ENCODE measurements around the gene EPB41L1. TPM values are rescaled to one million over a fixed set of nuclear protein-coding genes. Genes with fewer than 3 reads are reported as not detected.

The EPB41L1 gene
- total and polyA plus RNA-seq, 2 experiments from 2014 or later: 24.1 to 48.7 TPM

DNA sequence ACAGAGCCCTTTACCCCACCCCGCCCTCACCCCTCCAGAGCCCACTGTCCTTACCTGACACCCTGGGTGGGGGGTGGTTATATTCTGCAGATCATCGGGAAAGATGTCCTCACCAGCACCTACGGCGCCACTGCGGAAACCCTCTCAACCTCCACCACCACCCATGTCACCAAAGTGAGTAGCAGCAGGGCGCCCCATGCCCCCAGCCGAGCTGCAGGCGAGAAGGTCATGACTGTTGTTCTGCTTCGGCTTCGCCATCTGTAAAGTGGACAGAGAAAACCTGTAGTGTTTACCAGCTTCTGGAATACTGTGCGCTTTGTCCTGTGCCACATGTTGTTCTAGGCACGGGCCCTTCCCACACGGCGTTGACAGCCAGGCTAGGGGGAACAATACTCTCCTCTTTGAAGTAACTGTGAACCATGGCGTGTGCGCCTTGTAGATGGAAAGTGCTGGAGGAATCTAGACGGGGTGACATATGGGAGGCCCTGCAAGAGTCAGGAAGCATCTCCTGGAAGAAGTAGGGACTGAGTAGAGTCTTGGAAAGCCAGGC is 65.2 kb downstream of the EPB41L1 start:
- H3K27ac ChIP-seq (ENCODE audit: low read depth): no peak overlapping the region
- Mint-ChIP-seq H3K9me3 (no peaks in the 10 kb centered on the region), H3K4me3 (no peak overlapping the region), H3K27ac (no peak overlapping the region), H3K36me3 (ENCODE audit: low read depth) (0 out of 3 replicates have a peak, but pooled peaks cover 2% of the 10 kb centered on the region), H3K4me1 (peaks cover 9% of the 10 kb centered on the region), H3K27me3 (ENCODE audit: insufficient read depth, low read depth, poor library complexity) (no peaks in the 10 kb centered on the region)
- H4K20me1 ChIP-seq (replicated peaks; ENCODE audit: insufficient read depth): peaks cover 5% of the 10 kb centered on the region; the same call in 1 of the 2 replicates
- DNase-seq (ENCODE audit: low spot score) (no peak), ATAC-seq (no peak)
- H3K4me1 ChIP-seq (ENCODE audit: insufficient read depth): no peaks in the 10 kb centered on the region
- TF ChIP-seq EZH2 (IDR thresholded peaks at IDR 0.05; ENCODE audit: low read depth, unreplicated experiment): no peak
- TF ChIP-seq NANOG (IDR thresholded peaks at IDR 0.05; ENCODE audit: borderline replicate concordance): no peak
- no peak for TF ChIP-seq EZH2phosphoT487 (IDR thresholded peaks at IDR 0.05; ENCODE audit: unreplicated experiment)
- H3F3A ChIP-seq (replicated peaks; ENCODE audit: low read depth): no peaks in the 10 kb centered on the region
- no peak overlapping the region for H2AFZ ChIP-seq
- H3K79me2 ChIP-seq (replicated peaks; ENCODE audit: insufficient read depth): no peaks in the 10 kb centered on the region
- no peaks in the 10 kb centered on the region for H3K36me3 ChIP-seq (ENCODE audit: insufficient read depth)
- H3K4me3 ChIP-seq: no peak overlapping the region
- H3K27me3 ChIP-seq (ENCODE audit: insufficient read depth): no peaks in the 10 kb centered on the region
- H3K9me2 ChIP-seq (ENCODE audit: insufficient read depth): no peaks in the 10 kb centered on the region
- H3K4me2 ChIP-seq: no peak overlapping the region

DNA sequence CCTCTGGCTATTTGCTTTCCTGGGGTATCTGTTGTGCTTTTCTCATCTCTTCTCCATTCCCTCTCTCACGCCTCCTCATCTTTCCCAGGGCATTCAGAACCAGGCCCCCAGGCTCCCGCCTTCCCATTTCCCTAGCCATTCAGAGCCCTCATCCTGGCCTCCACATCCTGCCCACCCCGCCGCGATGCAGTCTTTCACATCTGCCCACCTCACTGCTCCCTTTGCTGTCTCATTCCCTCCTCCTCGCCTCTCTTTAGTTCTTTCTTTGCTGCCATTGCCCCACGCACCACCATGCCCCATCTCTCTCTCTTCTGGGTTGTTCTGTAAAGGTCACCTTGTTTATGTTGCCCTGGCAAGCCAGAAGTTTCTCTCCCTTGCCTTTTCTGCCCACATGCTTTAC is 71.1 kb downstream of the EPB41L1 start:
- no peaks in the 10 kb centered on the region for H3K27me3 Mint-ChIP-seq (ENCODE audit: insufficient read depth, low read depth, poor library complexity)
- Histone ChIP-seq H3K4me2 (no peak overlapping the region), H3K4me1 (ENCODE audit: insufficient read depth) (no peaks in the 10 kb centered on the region), H3K27me3 (ENCODE audit: insufficient read depth) (no peaks in the 10 kb centered on the region), H3K36me3 (ENCODE audit: insufficient read depth) (no peaks in the 10 kb centered on the region), H3K9me2 (ENCODE audit: insufficient read depth) (no peaks in the 10 kb centered on the region), H3F3A (replicated peaks; ENCODE audit: low read depth) (no peaks in the 10 kb centered on the region), H3K27ac (ENCODE audit: low read depth) (no peak overlapping the region), H4K20me1 (replicated peaks; ENCODE audit: insufficient read depth) (peaks cover 5% of the 10 kb centered on the region; the same call in 1 of the 2 replicates), H2AFZ (no peak overlapping the region), H3K4me3 (no peak overlapping the region), H3K79me2 (replicated peaks; ENCODE audit: insufficient read depth) (no peaks in the 10 kb centered on the region)
- ATAC-seq: no peak
- DNase-seq (ENCODE audit: low spot score): no peak
- no peaks in the 10 kb centered on the region for H3K4me1 Mint-ChIP-seq
- no peak overlapping the region for H3K27ac Mint-ChIP-seq
- H3K9me3 Mint-ChIP-seq: no peaks in the 10 kb centered on the region
- H3K36me3 Mint-ChIP-seq (ENCODE audit: low read depth): no peaks in the 10 kb centered on the region
- H3K4me3 Mint-ChIP-seq: no peak overlapping the region
- TF ChIP-seq ZNF114 (CRISPR knock-in tag; IDR thresholded peaks at IDR 0.05) (no peak), POLR2AphosphoS5 (IDR thresholded peaks at IDR 0.05; ENCODE audit: low read depth) (no peak), NANOG (IDR thresholded peaks at IDR 0.05; ENCODE audit: borderline replicate concordance) (no peak), EZH2 (IDR thresholded peaks at IDR 0.05; ENCODE audit: low read depth, unreplicated experiment) (no peak), CREB1 (CRISPR knock-in tag; IDR thresholded peaks at IDR 0.05; ENCODE audit: low read depth) (no peak), STAT1 (IDR thresholded peaks at IDR 0.05; ENCODE audit: unreplicated experiment) (no peak), ZNF331 (CRISPR knock-in tag; IDR thresholded peaks at IDR 0.05; ENCODE audit: low read depth) (no peak), JUNB (IDR thresholded peaks at IDR 0.05; ENCODE audit: unreplicated experiment) (no peak), ETS1 (IDR thresholded peaks at IDR 0.05) (no peak)
- TF ChIP-seq, protein P1, sequence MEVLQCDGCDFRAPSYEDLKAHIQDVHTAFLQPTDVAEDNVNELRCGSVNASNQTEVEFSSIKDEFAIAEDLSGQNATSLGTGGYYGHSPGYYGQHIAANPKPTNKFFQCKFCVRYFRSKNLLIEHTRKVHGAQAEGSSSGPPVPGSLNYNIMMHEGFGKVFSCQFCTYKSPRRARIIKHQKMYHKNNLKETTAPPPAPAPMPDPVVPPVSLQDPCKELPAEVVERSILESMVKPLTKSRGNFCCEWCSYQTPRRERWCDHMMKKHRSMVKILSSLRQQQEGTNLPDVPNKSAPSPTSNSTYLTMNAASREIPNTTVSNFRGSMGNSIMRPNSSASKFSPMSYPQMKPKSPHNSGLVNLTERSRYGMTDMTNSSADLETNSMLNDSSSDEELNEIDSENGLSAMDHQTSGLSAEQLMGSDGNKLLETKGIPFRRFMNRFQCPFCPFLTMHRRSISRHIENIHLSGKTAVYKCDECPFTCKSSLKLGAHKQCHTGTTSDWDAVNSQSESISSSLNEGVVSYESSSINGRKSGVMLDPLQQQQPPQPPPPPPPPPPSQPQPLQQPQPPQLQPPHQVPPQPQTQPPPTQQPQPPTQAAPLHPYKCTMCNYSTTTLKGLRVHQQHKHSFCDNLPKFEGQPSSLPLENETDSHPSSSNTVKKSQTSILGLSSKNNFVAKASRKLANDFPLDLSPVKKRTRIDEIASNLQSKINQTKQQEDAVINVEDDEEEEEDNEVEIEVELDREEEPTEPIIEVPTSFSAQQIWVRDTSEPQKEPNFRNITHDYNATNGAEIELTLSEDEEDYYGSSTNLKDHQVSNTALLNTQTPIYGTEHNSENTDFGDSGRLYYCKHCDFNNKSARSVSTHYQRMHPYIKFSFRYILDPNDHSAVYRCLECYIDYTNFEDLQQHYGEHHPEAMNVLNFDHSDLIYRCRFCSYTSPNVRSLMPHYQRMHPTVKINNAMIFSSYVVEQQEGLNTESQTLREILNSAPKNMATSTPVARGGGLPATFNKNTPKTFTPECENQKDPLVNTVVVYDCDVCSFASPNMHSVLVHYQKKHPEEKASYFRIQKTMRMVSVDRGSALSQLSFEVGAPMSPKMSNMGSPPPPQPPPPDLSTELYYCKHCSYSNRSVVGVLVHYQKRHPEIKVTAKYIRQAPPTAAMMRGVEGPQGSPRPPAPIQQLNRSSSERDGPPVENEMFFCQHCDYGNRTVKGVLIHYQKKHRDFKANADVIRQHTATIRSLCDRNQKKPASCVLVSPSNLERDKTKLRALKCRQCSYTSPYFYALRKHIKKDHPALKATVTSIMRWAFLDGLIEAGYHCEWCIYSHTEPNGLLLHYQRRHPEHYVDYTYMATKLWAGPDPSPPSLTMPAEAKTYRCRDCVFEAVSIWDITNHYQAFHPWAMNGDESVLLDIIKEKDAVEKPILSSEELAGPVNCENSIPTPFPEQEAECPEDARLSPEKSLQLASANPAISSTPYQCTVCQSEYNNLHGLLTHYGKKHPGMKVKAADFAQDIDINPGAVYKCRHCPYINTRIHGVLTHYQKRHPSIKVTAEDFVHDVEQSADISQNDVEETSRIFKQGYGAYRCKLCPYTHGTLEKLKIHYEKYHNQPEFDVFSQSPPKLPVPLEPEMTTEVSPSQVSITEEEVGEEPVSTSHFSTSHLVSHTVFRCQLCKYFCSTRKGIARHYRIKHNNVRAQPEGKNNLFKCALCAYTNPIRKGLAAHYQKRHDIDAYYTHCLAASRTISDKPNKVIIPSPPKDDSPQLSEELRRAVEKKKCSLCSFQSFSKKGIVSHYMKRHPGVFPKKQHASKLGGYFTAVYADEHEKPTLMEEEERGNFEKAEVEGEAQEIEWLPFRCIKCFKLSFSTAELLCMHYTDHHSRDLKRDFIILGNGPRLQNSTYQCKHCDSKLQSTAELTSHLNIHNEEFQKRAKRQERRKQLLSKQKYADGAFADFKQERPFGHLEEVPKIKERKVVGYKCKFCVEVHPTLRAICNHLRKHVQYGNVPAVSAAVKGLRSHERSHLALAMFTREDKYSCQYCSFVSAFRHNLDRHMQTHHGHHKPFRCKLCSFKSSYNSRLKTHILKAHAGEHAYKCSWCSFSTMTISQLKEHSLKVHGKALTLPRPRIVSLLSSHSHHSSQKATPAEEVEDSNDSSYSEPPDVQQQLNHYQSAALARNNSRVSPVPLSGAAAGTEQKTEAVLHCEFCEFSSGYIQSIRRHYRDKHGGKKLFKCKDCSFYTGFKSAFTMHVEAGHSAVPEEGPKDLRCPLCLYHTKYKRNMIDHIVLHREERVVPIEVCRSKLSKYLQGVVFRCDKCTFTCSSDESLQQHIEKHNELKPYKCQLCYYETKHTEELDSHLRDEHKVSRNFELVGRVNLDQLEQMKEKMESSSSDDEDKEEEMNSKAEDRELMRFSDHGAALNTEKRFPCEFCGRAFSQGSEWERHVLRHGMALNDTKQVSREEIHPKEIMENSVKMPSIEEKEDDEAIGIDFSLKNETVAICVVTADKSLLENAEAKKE (CRISPR knock-in tag; IDR thresholded peaks at IDR 0.05): no peak
- TF ChIP-seq, protein P2, sequence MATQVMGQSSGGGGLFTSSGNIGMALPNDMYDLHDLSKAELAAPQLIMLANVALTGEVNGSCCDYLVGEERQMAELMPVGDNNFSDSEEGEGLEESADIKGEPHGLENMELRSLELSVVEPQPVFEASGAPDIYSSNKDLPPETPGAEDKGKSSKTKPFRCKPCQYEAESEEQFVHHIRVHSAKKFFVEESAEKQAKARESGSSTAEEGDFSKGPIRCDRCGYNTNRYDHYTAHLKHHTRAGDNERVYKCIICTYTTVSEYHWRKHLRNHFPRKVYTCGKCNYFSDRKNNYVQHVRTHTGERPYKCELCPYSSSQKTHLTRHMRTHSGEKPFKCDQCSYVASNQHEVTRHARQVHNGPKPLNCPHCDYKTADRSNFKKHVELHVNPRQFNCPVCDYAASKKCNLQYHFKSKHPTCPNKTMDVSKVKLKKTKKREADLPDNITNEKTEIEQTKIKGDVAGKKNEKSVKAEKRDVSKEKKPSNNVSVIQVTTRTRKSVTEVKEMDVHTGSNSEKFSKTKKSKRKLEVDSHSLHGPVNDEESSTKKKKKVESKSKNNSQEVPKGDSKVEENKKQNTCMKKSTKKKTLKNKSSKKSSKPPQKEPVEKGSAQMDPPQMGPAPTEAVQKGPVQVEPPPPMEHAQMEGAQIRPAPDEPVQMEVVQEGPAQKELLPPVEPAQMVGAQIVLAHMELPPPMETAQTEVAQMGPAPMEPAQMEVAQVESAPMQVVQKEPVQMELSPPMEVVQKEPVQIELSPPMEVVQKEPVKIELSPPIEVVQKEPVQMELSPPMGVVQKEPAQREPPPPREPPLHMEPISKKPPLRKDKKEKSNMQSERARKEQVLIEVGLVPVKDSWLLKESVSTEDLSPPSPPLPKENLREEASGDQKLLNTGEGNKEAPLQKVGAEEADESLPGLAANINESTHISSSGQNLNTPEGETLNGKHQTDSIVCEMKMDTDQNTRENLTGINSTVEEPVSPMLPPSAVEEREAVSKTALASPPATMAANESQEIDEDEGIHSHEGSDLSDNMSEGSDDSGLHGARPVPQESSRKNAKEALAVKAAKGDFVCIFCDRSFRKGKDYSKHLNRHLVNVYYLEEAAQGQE (IDR thresholded peaks at IDR 0.05; ENCODE audit: unreplicated experiment): no peak
